ENCODE data around the gene ERP44.
"Not testable (repeated sequence)": the region's sequence is repeated elsewhere in the genome, so short reads cannot be mapped to it uniquely, and the experiment has no call there.

Gene ERP44

GRCh38 chr9:100064872-100065581 lies 33.8 kb downstream of the ERP44 start:
- DNase-seq, result peak; percentile 31

DNA sequence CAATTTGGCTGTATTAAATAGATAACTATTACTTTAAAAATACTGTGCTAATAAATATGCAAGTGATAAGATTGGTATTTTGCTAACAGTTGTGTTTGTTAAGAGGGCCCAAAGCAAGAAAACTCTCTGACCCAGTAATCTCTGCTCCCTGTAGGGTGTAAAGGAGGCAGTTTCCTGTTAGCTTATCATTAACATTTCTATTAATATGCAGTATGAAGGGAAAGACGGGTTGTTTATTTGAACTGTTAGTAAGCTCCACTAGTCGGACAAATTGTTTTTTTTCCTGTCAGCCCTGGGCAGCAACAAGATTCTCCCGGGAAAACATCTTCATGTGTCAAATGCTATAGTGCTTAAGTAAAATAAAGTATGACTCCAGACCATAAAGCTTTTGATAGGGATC lies 35.6 kb downstream of the ERP44 start:
- no peak for DNase-seq

DNA sequence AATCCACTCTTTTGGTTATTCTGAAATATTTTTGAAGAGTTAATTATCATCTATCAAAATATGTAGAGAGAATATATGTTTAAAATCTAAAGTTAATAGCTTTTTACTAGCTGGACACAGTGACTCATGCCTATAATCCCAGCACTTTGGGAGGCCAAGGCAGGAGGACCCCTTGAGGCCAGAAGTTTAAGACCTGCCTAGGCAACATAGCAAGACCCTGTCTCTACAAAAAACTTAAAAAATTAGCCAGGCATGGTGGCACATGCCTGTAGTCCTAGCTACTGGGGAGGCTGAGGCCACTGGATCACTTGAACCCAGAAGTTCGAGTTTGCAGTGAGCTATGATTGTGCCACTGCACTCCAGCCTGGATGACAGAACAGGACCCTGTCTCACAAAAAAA lies 36.1 kb downstream of the ERP44 start:
- not testable (repeated sequence) for DNase-seq

DNA sequence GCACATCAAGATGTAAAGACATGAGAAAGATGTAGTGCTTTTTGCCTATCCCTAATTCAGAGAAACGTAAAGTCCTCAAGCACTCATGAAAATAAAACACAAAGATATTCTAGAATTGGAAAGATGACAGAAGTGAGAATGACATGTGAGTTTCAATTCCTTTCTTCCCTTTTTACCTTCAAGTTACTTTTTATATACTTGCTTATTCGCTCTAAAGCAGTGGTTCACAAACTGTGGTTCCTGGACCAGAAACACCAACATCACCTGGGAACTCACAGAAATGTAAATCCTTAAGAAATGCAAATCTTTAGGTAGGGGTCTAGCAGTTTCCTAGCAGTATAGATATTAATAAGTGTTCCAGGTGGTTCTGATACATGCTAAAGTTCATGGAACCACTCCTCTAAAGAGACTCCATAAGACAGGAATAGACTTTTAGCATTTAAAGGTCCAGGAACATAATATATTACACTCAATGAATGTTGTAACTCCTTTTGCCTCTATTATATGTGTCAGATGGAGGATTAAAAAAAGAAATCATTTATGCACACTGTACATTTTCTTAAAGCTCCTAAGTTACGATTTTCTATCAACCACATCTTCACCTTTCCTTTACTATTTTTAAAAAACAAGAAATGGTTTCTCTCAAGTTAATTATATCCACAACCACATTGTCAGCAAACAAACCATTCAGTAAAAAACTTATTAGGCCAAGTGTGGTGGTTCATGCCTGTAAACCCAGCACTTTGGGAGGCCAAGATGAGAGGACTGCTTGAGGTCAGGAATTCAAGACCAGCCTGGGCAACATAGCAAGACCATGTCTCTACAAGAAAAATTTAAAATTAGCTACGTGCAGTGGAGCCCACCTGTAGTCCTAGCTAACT lies 39.9 kb downstream of the ERP44 start:
- no peak for DNase-seq

DNA sequence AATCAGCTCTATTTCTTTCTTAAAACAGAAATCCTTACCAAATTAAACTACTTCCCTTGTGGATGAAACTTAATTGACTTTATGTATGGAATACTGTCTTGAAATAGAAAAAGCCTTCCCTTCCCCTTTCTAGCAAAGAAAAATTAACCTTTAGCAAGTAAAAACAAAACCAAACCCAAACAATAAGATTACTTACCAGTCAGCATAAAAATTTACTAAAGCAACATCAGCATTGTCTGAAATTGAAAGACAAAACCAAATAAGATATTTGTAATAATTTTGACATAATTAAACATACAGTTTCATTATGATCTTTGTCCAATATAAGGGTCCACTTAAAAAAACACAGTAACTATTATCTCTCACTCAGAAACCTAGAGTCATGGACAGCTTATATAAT lies 41.2 kb downstream of the ERP44 start:
- no peak for DNase-seq

DNA sequence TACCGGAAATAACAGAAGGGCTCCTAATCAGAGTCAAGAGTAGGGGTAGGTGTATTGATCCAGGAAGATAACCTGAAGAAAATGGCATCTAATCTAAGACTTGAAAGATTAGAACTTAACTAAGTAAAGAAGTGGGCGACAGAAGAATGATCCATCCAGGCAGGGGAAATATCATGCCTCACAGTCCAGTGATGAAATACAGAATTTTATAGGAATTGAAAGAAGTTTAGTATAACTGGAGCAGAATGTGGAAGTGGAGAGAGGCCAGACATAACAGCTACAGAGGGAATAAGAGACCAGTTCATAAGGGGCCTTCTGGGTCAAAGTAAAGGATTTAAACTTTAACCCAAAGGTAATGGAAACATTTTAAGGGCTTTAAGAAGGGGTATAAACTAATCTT lies 42.2 kb downstream of the ERP44 start:
- peak; percentile 42 for DNase-seq

DNA sequence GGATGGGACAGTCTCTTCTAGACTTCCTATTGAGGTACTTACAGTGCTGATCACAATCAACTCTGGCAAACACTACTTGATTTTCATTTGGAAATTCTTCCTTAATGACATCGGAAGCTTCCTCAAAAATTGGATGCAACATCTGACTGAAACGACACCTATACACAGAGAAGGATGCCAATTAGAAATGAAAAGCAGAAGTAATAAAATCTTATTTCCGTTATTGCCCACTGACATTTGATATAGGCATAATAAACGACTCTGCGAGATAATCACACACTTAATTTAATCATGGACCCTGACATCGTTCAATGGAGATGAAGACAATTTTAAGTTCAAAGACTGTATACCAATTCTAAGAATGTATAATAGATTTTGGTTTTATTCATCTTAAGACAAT lies 46.4 kb downstream of the ERP44 start:
- DNase-seq, result no peak

DNA sequence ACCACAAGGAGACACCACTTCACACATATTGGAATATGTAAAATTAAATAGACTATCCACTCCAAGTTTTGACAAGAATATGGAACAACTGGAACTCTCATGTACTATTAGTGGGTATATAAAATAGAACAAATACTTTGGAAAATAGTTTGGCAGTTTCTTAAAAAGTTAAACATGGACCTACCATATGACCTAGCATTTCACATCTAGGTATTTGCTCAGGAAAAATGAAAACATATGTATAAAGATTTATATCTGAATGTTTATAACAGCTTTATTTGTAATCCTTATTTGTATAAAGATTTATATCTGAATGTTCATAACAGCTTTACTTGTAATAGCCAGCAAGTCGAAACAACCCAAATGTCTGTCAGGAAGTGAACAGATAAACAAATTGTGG lies 49.2 kb downstream of the ERP44 start:
- DNase-seq, result no peak

DNA sequence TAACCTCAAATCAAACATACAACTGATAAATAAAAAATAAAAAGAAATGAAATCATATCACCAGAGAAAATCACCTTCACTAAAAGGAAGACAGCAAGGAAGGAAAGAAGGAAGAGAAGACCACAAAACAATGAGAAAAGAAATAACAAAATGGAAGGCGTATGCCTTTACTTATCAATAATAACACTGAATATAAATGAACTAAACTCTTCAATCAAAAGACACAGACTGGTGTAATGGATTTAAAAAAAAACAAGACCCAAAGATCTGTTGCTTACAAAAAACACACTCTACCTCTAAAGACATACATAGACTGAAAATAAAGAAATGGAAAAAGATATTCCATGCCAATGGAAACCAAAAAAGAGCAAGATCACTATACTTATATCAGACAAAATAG lies 60.3 kb downstream of the ERP44 start:
- DNase-seq, result no peak

DNA sequence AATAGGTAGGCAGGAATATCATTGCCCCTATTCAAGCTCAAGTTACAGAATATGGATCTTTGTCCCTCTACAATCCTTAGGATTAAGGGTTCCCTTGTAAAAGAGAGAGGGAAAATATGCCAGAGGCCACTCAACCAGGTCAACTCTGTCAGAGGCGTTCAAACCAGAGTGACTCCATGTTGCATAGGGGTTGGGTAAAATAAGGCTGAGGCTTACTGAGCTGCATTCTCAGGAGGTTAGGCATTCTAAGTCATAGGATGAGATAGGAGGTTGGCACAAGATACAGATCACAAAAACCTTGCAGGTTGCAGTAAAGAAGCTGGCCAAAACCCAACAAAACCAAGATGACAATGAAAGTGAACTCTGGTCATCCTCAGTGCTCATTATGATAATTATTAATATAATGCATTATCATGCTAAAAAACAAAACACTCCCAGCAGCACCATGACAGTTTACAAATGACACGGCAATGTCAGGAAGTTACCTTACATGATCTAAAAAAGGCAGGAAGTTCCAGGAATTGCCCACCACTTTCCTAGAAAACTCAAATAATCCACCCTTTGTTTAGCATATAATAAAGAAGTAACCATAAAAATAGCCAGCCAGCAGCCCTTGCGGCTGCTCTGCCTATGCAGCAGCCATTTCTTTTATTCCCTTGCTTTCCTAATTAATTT lies 64.8 kb downstream of the ERP44 start:
- no peak for DNase-seq

DNA sequence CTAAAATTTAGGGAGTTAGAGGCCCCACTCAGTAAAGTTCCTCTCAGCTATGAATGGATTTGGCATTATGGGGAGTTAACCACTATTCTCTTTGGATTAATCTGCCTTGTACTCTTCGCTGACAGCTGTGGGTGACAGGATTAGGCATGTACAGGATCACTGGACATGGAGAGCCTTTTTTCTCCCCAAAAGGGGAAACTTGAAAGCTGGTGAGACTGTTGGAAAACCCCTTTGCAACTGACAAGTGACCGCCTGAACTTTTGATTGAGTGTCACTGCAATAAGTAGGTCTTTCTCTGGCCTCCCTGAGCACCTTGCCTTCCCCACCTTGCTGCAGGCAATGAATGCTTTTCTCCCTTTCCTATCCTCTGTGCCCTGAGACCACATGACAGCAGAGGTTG lies 68.3 kb downstream of the ERP44 start:
- no peak for DNase-seq

GRCh38 chr9:100029251-100029650 lies 69.5 kb downstream of the ERP44 start:
- DNase-seq, result no peak

GRCh38 chr9:100028201-100028784 lies 70.5 kb downstream of the ERP44 start:
- peak; percentile 78 for DNase-seq

DNA sequence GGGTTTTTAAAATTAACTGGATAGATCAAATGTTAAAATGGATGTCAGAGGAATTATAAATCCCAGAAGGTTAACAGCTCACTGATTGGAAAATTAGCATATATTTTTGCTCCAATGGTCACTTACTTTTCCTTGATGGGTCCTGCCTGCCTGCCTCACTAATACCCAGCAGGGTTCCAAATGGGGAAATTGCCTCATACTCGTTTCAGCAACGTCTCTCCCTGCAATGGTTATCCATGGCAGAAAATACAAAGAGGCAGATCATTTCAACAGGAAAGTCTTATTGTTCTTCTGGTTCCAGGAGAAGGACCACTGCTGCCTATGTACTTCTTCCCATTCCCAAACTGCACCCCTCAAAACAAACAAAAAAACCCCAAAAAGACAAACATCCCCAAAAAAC lies 71.3 kb downstream of the ERP44 start:
- DNase-seq, result peak; percentile 36

GRCh38 chr9:100021931-100022330 lies 76.9 kb downstream of the ERP44 start:
- DNase-seq, result no peak

DNA sequence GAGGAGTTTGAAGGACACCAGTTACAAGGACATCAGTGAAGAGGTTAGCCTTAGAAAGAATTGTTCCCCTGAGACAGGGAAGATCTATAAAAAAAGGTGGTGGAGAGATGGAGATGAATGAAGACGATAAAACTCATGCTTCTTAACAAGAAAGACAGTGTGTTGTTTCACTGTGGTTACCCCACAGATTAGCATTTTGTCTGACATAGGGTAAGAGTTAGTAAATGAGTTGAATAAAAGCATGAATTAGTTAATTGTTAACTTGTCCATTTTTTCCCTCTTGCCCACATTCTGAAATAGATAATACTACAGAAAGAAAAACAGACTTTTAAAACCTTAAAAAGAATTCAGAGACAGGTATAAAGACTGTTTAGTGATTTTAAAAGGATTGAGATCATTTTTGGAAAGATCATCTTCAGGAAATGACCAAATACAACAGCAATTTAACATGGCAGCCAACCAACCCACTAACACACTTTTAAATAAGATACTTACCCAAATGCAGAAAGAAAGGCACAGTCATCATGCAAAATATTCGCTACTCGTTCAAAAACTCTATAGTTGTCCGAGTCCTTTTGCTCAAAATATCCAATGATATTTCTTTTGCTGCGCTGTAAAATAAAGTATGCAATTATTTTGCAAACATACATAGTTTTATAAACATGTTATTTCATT lies 78.5 kb downstream of the ERP44 start:
- DNase-seq, result no peak

DNA sequence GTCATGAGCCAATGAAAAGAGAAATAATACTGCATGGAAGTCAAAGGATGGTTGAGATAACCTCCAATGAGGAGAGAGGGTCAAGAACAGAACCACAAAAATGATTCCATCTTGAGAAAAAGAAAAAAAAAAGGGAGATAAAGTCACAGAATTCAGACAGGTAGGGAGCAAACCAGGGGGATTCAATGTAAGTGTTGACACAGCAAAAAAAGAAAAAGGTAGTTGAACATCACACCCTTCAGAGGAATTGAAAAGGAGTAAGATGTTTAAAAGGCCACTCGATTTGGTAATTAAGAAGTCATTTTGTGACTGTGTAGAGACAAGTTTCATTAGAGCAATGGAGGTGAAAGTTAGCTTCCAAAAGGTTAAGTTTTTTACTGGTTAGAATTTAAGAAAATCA lies 79.3 kb downstream of the ERP44 start:
- DNase-seq, result no peak

GRCh38 chr9:100014846-100015245 lies 84.0 kb downstream of the ERP44 start:
- DNase-seq, result no peak

DNA sequence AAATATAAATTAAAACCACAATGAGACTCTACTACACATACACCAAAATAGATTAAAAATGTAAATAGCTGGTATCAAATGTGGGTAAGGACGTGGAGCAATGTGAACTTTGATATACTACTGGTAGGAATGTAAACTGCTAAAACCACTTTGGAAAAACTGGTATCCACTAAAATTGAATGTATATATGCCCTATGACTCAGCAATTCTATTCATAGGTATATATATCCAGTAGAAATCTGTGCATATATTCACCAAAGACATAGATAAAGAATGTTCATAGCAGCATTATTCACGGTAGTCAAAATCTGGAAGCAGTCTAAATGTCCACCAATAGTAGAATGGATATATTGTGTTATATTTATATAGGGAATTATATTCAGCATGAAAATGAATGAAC lies 85.2 kb downstream of the ERP44 start:
- DNase-seq, result no peak

GRCh38 chr9:100012279-100012678 lies 86.5 kb downstream of the ERP44 start:
- DNase-seq, result no peak

- DNase-seq, result peak; percentile 54
Observed at GRCh38 chr9:100011062-100011681, 87.6 kb downstream of the ERP44 start.

GRCh38 chr9:99999797-100000196 lies 99.0 kb downstream of the ERP44 start:
- no peak for DNase-seq

All from MV-4-11 (cell line).